Activated CD4-positive, alpha-beta T cell treated with anti-CD3 and anti-CD28 coated beads, Interleukin-2, Interleukin-4, amounts not matched to agents 100 ng/mL and 50 ng/mL, durations not matched to agents 16 hours and 8 hours (primary cell): ENCODE results near the gene KRT73.

Experiments
- DNase-seq: peaks from one replicate; pipeline ENCODE4 v3.0.0-alpha.2; 2020; ENCODE audit warnings: low spot score

The KRT73 gene

DNA sequence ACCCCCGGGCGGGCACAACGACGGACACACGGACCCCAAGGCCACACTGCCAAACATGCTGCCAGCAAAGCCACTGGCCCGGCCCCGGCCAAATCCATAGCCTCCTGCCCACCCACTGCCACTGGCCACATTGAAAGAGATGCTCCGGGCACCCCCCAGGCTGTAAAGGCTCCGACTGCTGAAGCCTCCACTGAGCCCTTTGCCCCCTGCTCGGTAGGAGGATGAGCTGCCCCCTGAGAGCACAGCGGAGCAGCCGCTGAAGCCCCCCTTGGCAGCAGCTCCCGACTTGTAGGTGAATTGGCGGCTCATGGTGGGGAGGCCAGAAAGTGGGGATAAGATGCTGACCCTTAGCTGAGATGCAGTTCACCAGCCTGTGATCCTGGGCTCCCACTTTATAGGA is at the start of gene KRT73:
TSS of gene KRT73 (minus strand) at position 344 of the 400 bp plus-strand sequence. CDS start at position 309, 35 bp downstream.
- no peak for DNase-seq

DNA sequence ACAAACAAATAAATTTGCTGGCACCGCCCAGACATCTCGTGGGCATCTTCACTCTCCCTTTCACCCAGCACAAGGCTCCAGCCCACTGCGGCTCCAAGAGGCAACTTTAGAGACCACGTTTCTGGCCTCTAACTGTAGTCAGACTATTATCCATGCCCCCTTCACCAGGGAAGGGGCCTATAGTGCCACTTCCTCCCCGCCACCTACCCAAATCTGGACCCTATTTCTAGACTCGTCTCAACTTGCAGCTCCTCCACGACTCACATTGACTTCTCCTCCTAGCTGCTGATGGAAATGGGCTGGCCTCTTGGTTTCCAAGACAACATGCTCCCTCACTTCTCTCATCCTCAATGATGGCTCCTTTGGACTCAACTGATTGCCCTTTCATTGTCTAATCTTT is 49.6 kb upstream of the KRT73 start:
- no peak for DNase-seq

DNA sequence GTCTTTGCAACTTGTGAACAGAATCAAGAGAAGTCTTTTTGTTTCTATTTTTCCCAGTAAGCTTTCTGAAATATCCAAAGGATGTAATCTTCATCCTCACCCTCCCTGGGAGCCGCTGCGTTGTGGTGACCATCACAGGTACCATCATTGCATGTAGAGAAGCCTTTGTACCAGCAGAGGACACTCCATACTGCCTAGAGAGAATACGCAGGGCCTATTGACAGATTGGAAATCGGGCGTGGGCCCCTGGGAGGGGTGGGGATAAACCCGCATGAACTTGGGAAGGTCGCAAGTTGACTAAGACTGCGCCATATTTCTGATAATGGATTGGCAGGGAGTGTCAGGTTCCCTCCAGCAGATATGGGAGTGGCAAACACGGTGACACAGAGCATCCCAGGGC is 49.1 kb upstream of the KRT73 start:
- no peak for DNase-seq

DNA sequence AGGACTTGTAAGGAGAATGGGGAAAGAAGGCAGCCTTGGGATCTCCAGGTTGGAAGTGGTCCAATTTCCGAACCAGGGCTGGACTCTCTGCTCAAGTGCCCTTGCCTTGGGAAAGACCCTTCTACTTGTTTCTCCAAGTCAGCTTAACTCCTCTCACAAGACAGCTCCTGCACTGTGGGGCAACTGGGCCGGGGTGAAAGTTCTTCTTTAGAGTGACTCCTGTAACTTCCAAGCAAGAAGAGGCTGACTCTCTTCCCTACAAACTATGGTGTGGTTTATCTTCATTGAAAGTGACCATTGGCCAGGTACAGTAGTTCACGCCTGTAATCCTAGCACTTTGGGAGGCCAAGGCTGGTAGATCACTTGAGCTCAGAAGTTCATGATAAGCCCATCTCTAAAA is 48.1 kb upstream of the KRT73 start:
- DNase-seq, result no peak

DNA sequence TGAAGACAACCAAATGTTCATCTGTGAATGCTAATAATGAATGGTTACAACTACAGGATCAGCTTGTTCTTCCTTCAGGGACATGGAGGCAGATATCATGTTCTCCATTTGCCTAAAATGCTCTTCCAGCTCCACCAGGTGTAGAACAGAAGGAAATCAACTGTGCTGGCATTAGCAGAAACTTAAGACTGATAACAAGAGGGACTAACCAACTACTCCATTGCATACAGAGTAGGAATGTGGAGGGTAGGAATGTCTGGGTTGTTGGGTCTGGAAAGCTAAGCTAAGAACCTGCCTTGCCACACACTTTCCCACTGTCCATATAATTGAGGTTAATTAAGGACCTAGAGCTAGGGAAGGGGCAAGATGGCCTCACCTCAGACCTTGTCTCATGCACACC is 45.1 kb upstream of the KRT73 start:
- no peak for DNase-seq

DNA sequence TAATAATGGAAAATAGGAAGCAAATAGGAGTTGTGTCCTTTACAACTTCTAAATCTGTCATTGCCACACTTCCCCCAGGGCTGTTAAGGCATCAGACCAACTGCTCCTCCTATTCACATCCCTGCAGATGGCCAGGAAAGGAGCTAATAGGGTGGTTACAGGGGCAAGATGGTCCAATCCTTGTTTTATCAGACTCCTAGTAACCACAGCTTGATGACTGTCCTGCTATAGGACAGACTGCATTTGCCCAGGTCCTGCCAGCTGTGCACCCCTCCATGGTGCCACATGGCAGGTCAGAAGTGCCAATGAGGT is 44.5 kb upstream of the KRT73 start:
- DNase-seq, result no peak

DNA sequence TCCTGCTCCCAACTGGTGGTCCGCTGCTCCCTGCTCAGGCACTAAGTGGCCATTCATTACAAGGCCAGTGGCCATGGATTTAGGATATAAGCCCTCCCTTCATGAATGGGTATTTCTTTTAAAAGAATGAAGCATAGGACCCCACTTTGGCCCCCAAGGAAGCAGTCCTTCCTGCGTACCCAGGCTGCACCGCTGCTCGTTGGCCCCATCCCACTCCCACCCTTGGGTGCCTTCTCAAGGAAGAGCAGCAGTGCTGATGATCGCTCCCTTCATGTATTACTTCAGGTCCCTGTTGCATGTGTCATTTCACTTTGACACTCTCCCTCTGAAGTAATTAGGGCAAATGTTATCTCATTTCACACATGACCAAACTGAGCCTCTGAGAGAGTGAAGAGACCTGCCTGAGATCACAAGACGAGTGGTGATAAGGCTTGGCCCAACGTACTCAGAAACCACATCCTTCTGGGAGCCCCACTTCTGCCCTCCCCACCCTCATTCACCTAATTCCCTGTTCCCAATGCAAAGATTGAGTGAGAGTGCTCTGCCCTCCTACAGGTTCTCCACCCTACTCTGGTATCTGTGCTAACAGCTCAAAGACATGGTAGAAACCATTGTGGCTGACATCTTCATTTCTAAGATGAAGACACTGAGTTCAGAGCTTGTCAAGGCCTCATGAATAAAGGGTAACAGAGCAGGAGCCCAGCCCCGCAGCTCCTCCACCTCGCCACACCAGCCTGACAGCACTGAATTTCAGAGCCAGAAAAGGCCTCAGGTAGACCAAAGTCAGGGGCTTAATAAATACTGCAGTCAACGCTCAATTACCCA is 43.9 kb upstream of the KRT73 start:
- no peak for DNase-seq

DNA sequence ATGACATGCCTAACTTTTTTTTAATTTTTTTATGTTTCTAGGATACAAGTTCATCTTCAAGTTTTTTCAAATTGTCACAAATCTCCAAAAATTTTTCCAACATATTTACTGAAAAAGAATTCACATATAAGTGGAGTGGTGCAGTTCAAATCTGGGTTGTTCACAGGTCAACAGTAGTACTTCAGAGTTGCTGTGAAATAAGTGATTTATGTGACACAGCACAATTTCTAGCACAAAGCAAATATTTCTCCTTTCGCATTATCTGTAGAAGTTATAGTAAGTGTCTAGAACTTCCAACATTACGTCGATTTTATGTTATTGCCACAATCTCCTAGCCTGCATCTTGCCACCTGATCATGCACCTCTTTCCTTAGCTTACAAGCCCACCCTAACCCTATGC is 43.3 kb upstream of the KRT73 start:
- no peak for DNase-seq

DNA sequence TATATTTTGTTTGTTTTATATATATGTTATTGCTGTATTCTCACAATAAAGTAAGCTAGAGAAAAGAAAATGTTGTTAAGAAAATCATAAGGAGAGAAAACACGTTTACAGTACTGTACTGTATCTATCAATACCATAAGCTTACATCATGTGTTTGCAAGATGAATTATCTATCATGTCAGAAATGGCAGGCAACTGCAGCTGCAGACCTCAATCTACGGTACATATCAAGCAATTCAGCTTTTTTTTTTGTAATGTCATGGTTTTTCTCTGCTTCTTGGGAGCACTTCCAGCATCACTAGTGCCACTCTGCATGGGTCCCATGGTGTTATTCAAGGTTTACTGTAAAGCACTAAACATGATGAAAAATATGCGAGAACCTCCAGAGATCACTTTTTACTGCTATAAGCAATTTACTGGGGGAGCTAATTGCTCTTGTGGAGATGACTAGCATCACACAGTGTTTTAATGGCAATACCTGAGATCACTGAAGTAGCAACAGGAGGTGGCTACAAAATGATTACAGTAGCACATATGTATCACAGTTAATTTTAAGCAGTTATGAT is 42.7 kb upstream of the KRT73 start:
- no peak for DNase-seq

DNA sequence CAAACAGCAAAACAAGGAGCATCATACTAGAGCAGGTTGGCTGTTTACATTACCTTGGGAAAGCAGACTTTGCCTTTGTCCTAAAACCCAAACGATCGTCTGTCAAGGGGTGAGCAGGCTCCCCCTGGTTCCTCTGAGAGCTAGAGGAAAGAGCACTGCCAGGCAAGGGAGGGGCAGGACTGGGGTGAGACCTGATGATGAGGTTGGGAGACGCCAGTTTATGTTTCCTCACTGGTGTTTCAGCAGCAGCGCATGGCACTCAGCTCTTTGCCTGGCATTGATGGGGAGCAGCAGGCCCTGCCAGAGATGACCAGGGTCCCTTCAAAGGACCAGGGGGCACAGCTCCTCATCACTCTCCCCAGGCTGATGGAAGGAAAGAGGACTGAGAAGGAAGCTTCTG is 41.6 kb upstream of the KRT73 start:
- no peak for DNase-seq

DNA sequence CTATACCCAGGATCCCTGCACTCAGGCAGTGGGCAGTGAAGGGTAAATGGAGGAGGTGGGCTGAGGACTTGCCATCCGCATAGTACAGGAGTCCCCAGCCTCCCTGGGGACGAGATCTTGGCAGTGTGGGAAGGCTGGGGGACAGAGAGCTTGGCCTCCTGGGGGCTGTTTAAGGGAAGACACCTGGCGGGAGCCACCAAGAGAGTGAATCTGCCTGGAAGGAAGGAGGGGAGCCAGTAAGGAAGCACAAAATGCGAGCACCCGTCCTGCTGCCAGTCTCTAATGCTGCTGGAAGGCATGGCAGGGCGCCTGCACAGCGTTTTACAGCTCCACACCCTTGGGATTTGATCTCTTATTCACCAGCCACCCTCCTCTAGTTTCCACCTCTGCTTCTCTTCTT is 41.0 kb upstream of the KRT73 start:
- no peak for DNase-seq

DNA sequence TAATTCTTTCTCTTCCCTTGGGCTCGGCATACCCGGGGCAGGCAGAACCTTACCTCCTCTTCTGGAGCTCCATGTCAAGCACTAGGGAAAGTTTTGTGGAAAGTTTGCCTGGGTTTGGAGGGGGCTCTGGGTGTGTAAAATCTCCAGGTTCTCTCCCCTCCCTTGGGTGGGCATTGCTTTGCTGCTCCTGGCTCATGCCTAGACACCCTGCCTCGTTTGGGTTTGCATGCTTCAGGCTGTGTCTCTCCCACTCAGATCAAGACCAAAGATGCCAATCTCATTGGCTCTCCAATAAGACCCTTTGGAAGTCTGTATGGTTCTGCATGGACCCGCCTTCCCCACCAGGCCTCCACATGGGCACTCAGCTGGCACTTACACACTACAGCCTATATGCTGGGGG is 39.8 kb upstream of the KRT73 start:
- no peak for DNase-seq

DNA sequence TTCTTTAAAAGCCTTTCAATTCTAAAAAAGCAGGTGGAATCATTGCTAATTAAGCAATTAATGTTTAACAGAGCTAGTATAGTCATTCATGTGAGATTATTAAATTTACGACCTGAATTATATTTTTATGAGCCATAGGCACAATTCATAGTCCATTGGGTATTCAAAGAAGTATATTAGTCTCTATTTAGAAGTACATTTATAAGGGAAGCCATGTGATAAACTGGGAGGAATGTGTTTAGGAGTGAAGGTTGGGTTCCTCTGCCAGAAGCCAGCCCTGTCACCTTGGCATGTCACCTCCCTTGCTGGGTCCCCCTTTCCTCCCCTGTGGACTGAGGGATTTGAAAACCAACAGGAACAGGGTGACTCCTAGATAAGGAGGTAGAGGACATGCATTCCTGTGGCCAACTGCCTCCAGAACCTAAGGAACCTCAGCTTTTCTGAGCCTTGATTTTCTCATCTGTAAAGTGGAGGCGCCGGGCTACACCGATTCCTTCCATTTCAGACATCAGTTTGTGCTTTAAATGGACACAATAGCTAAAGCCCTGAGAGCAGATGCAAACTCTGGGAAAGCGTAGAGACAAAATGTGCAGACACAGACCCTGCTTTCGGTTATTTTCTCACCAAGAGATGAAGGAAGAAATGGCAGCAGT is 39.0 kb upstream of the KRT73 start:
- no peak for DNase-seq

DNA sequence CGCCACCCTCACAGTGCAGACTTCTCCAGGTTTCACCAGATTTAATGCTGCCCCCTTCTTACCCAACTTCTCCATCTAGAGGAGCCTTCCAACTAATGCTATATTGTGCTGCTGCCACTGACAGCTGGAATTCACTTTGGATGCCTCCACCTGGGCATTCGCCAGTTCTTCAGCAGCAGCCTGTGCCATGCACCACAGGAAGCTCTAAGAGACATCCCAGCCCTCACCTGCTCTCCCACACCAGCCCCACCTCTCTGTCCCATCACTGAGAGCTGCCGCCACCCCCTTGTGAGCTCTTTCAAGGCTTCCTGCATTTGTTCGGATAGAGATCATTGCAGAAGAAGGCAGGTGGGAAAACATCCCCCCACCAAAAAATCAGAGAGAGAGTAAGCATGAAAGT is 38.3 kb upstream of the KRT73 start:
- DNase-seq, result no peak

DNA sequence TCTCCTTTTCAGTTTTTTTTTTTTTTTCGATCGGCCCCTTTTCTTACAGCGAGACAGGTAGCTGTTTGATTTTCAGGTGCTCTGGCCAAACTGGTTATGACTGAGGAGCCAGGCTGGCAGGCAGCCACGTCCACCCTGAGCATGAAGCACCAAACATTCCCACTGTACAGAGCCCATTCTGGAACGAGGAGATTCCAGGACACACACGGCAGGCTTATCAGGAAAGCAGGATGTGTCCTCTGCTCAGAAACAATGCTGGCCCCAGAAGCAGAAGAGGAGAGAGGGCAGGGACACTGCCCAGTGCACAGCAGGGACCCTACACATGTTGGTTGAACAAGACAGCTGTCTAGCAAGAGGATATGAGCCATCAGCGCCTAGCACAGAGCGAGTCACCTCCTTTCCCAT is 37.4 kb upstream of the KRT73 start:
- DNase-seq, result no peak

DNA sequence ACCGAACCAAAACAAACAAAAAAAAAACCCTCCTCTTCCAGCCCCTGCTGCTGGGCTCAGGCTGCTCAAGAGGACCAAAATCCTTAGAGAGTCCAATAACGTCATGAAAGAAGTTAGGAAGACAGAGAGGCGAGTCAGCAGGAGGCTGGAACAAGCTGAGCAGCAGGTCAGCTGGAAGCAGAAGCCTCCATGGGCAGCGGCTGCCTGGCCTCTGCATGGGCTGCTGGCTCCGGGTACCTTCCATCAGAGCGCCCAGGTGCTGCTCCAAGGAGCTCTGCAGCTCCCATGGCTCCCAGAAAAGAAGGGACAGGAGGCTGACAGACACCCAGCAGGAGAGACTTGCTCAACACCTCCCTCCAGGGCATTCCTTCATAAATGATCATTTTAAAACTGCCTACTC is 36.9 kb upstream of the KRT73 start:
- no peak for DNase-seq

DNA sequence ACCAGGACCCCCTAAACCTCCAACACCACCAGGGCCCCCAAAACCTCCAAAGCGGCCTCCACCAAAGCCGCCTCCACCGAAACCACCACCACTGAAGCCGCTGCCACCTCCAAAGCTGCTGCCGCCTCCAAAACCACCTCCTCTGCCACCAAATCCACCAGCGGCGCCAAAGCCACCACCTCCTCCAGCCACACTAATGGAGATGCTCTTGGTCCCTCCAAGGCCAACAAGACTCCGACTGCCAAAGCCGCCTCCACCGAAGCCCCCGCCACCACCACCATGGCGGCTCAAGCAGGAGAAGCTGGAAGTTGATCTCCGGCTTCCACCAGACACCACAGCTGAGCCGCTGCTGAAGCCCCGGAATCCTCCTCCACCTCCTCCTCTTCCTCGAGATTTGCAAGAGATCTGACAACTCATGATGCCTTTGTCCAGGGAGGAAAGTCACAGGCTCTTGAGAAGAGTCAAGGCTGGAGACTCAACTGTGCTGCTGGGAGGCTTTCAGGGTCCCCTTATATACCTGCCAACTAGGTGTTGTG is 33.4 kb upstream of the KRT73 start, which contains the start of gene KRT2:
TSS of gene KRT2 (minus strand) at position 486 of the 536 bp plus-strand sequence. CDS start at position 417, 69 bp downstream.
- no peak for DNase-seq

DNA sequence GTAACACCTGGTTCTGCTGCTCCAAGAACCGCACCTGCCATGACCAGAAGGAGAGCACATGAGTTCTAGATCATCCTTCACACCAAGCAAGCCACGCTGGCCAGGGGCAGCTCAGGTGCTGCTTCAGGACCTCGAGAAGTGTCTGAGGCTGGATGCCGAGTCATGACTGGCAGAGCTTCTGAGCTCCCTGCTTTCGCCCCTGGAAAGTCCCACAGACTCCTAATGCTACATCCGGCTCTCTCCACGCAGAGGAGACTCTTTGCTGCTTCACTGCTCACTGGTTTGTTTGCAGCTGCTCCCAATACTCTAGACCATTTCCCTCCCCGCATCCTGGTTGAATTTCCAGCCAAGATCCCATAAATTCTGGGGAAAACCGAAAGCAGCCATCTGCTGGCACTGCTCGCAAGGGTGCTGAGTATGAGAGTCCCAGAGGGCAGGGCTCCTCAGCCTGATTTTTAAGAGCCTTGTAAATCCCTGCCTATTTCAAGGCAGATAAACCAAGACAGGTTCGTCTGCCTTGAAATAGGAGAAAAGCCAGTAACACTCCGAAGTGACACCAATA is 32.2 kb upstream of the KRT73 start:
- no peak for DNase-seq

DNA sequence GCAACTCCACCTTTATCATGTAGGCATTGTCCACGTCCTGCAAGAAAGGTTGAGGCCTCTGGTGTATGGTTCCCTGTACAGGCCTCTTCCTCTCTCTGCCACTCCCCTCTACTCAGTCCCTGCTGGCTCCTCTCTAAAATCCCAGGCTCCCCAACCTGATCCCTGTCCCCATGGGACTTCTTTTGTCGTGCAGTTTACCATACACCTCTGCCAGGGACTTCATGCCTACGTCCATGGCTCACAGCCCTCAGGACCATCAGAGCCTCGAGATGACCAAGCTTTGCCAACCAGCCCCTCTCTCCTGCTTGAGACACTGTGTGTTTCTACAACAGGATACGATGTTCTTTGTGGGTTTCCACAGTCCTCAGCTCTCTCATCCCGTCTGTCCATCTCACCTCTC is 30.7 kb upstream of the KRT73 start:
- DNase-seq, result no peak

DNA sequence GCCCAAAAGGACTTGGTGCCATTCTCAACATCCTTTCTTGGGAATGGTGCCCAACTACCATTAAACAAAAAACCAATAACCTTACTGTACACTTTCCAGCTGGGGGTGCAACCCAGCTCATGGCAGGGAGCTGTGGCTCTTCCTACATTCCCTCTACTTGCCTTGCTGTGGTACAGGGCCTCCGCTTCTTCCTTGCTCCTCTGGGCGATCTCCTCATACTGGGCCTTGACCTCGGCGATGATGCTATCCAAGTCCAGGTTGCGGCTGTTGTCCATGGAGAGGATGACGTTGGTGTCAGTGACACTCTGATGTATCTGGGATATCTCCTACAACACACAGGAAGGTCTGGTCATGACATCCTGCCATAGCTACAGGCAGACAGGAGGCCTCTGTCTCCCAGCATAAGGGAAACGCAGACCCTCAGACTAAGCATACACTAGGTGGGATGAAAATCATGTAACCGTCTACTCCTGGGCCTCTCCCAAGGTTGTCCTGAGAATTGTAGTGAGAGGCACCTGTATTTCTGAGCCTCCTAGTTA is 29.7 kb upstream of the KRT73 start:
- DNase-seq, result no peak

DNA sequence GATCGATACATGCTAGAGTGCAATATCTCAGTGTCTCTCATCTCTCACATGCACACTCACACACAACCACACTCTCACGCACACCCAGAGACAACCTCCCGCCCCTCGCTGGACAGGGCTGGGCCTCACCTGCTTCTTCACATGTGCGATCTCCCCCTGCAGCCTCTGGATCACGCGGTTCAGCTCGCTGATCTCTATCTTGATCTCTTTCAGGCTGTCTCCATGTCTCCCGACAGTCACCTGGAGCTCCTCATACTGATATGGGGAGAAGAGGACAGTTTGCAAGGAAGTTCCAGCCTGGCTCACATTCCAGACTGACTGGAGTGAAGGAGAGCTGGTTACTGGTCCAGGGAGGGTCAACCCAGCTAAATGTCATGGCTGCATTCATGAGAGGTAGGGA is 29.2 kb upstream of the KRT73 start:
- no peak for DNase-seq

DNA sequence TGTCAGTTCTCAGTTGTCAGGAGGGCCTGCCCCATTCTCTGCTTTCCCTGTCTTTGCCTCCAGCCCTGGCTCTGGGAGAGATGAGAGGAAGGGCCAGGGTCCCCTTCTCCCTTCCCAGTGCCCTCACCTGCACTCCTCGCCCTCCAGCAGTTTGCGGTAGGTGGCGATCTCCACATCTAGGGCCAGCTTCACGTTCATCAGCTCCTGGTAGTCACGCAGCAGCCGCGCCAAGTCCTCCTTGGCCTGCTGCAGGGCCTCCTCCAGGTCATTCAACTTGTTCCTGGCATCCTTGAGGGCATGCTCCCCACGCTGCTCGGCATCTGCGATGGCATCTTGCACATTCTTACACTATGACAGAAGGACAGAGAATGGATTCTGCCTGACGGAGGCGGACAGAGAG is 28.3 kb upstream of the KRT73 start:
- DNase-seq, result no peak

DNA sequence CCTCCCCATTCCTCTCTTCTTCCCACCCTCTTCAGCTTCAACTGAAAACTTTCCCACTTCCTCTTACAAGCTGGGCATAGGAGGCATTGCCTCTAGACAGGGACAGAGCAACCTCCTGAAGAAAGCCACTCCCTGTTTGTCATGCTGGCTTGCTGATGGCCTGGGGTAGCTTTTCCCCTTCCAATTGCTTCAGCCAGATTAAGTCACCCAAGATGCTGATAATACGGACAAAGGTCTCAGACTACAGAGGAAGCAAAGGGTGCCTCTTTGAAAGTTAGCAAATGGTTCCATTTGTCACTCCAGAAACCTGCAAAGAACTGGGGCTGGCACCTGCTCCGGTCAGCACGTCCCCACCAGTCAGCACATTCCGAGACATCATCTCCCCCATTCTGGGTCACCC is 27.6 kb upstream of the KRT73 start:
- no peak for DNase-seq
